ENCODE results near the gene VCX2. TPM values are rescaled to one million over a fixed set of nuclear protein-coding genes. Genes with fewer than 3 reads are reported as not detected.
"Not testable (repeated sequence)": the region's sequence is repeated elsewhere in the genome, so short reads cannot be mapped to it uniquely, and the experiment has no call there.

Gene VCX2
- total RNA-seq, 4 donors from 2014 or later: not detected

GRCh38 chrX:8125566-8125965 lies 45.5 kb downstream of the VCX2 start:
- H3K27me3 ChIP-seq: no peaks in the 10 kb centered on the region
- TF ChIP-seq POLR2AphosphoS5 (IDR thresholded peaks at IDR 0.05) (no peak), CTCF (IDR thresholded peaks at IDR 0.05) (no peak), POLR2A (IDR thresholded peaks at IDR 0.05) (no peak), EP300 (IDR thresholded peaks at IDR 0.05) (no peak)
- no CpG with 5 or more reads among the region's 6 CpGs for WGBS, 2 donors (ENCODE audit: low coverage in 1 of 2)
- no peaks in the 10 kb centered on the region for H3K9me3 ChIP-seq
- H3K36me3 ChIP-seq: no peaks in the 10 kb centered on the region
- no peaks in the 10 kb centered on the region for H3K4me1 ChIP-seq
- H3K4me3 ChIP-seq: no peak overlapping the region
- H3K27ac ChIP-seq: no peak overlapping the region
- no peak for ATAC-seq

- Histone ChIP-seq H3K27me3 (no peaks in the 10 kb centered on the region), H3K9me3 (no peaks in the 10 kb centered on the region), H3K27ac (no peak overlapping the region), H3K36me3 (no peaks in the 10 kb centered on the region), H3K4me3 (no peak overlapping the region), H3K4me1 (no peaks in the 10 kb centered on the region)
- no peak for ATAC-seq
- TF ChIP-seq POLR2AphosphoS5 (IDR thresholded peaks at IDR 0.05): no peak
- no peak for TF ChIP-seq EP300 (IDR thresholded peaks at IDR 0.05)
- TF ChIP-seq CTCF (IDR thresholded peaks at IDR 0.05): no peak
- no peak for TF ChIP-seq POLR2A (IDR thresholded peaks at IDR 0.05)
- WGBS, 2 donors (ENCODE audit: low coverage in 1 of 2): 92 to 100% methylated on average over 3 to 5 of the region's 6 CpGs
Observed at GRCh38 chrX:8122538-8122937, 48.5 kb downstream of the VCX2 start.

- not testable (repeated sequence) for H3K27ac ChIP-seq, H3K9me3 ChIP-seq, H3K27me3 ChIP-seq, H3K4me1 ChIP-seq, H3K36me3 ChIP-seq, H3K4me3 ChIP-seq, ATAC-seq
- 80% methylated on average over 2 of the region's 23 CpGs; no CpG with 5 or more reads in 1 of the 2 donors for WGBS, 2 donors (ENCODE audit: low coverage in 1 of 2)
Observed at GRCh38 chrX:8121391-8121790, 49.7 kb downstream of the VCX2 start.

Small RNA genes within 50 kb of the gene (small RNA-seq; reads per million reads assigned to genes)
- 0 reads per million in 4 donors for gene MIR651

Other genes starting within 250 kb of the VCX2 start
- gene PNPLA4, start 243.9 kb downstream of the VCX2 start, total RNA-seq: 10 to 100 TPM in 3 of 4 donors, 1 to 10 TPM in 1; 7.9 to 23.0 (median 12.4) TPM